SK-N-SH treated with all-trans-retinoic acid at 6 μM for 48 hours (cell line): ENCODE results near the gene KDM4B.

Experiments
- ATAC-seq: fragments of 200-7000 bp; cut with Tn5 transposase; 3 replicates; pipeline ENCODE4 v1.9.1; 2020; ENCODE audit warnings: mild to moderate bottlenecking, moderate library complexity
- ARNTL ChIP-seq: fragments of 450-650 bp; formaldehyde crosslinking; IDR thresholded peaks from 2 replicates; pipeline ENCODE4 v1.5.0; 2020; ENCODE audit warnings: low read depth, mild to moderate bottlenecking, moderate library complexity, borderline replicate concordance
- CREB5 ChIP-seq: fragments of 250-450 bp; sonication (Bioruptor Pico); IDR thresholded peaks from 2 replicates; pipeline ENCODE4 v1.5.1; 2020; ENCODE audit warnings: low read depth, mild to moderate bottlenecking, moderate library complexity
- CSDC2 ChIP-seq: fragments of 250-450 bp; sonication (Bioruptor Pico); IDR thresholded peaks from 2 replicates; pipeline ENCODE4 v1.5.0; 2020; ENCODE audit warnings: mild to moderate bottlenecking, moderate library complexity
- CSRNP3 ChIP-seq: fragments of 250-450 bp; sonication (Bioruptor Pico); IDR thresholded peaks from 2 replicates; pipeline ENCODE4 v1.5.1; 2021; ENCODE audit warnings: mild to moderate bottlenecking, moderate library complexity
- ESRRG ChIP-seq: fragments of 250-450 bp; sonication (Bioruptor Pico); IDR thresholded peaks from 2 replicates; pipeline ENCODE4 v1.6.1; 2021; ENCODE audit warnings: mild to moderate bottlenecking
- GLIS3 ChIP-seq: fragments of 250-450 bp; sonication (Bioruptor Pico); IDR thresholded peaks from 2 replicates; pipeline ENCODE4 v1.5.0; 2020; ENCODE audit warnings: mild to moderate bottlenecking, moderate library complexity
- ISL1 ChIP-seq: fragments of 250-450 bp; sonication (Bioruptor Pico); IDR thresholded peaks from 2 replicates; pipeline ENCODE4 v2.1.2; 2022; ENCODE audit warnings: mild to moderate bottlenecking, moderate library complexity
- OSR1 ChIP-seq: fragments of 250-450 bp; sonication (Bioruptor Pico); IDR thresholded peaks from 2 replicates; pipeline ENCODE4 v1.8.0; 2022; ENCODE audit warnings: moderate library complexity, mild to moderate bottlenecking, inconsistent platforms
- PATZ1 ChIP-seq: fragments of 250-450 bp; sonication (Bioruptor Pico); IDR thresholded peaks from 2 replicates; pipeline ENCODE4 v1.8.0; 2020; ENCODE audit warnings: mild to moderate bottlenecking, moderate library complexity, borderline replicate concordance
- POU6F1 ChIP-seq: fragments of 250-450 bp; sonication (Bioruptor Pico); IDR thresholded peaks from 2 replicates; pipeline ENCODE4 v1.8.0; 2021; ENCODE audit warnings: low read depth, mild to moderate bottlenecking, moderate library complexity, borderline replicate concordance
- PPARA ChIP-seq: fragments of 250-450 bp; sonication (Bioruptor Pico); IDR thresholded peaks from 2 replicates; pipeline ENCODE4 v1.5.0; 2020; ENCODE audit warnings: mild to moderate bottlenecking, borderline replicate concordance
- RARB ChIP-seq: fragments of 250-450 bp; sonication (Bioruptor Pico); IDR thresholded peaks from 2 replicates; pipeline ENCODE4 v1.8.0; 2021; ENCODE audit warnings: mild to moderate bottlenecking, moderate library complexity
- SNAI2 ChIP-seq: fragments of 250-450 bp; sonication (Bioruptor Pico); IDR thresholded peaks from 2 replicates; pipeline ENCODE4 v1.5.0; 2020; ENCODE audit warnings: mild to moderate bottlenecking, moderate library complexity
- TCF4 ChIP-seq: fragments of 250-450 bp; sonication (Bioruptor Pico); IDR thresholded peaks from 2 replicates; pipeline ENCODE4 v1.8.0; 2021; ENCODE audit warnings: mild to moderate bottlenecking, moderate library complexity, borderline replicate concordance
- TOX ChIP-seq: fragments of 250-450 bp; sonication (Bioruptor Pico); IDR thresholded peaks from 2 replicates; pipeline ENCODE4 v1.8.0; 2021; ENCODE audit warnings: mild to moderate bottlenecking, moderate library complexity, borderline replicate concordance
- TSHZ2 ChIP-seq: fragments of 250-450 bp; sonication (Bioruptor Pico); IDR thresholded peaks from 2 replicates; pipeline ENCODE4 v1.5.0; 2020; ENCODE audit warnings: mild to moderate bottlenecking, moderate library complexity
- ZFP3 ChIP-seq: fragments of 250-450 bp; sonication (Bioruptor Pico); IDR thresholded peaks from 2 replicates; pipeline ENCODE4 v1.5.0; 2020; ENCODE audit warnings: mild to moderate bottlenecking, moderate library complexity
- ZFP30 ChIP-seq: fragments of 450-650 bp; formaldehyde crosslinking; IDR thresholded peaks from 2 replicates; pipeline ENCODE4 v1.5.0; 2022; ENCODE audit warnings: mild to moderate bottlenecking, moderate library complexity
- ZNF565 ChIP-seq: fragments of 450-650 bp; formaldehyde crosslinking; conservative IDR thresholded peaks from 2 replicates; pipeline ENCODE4 v1.5.0; 2020; ENCODE audit warnings: low read depth, mild to moderate bottlenecking, moderate library complexity
- ZNF70 ChIP-seq: fragments of 450-650 bp; formaldehyde crosslinking; IDR thresholded peaks from 2 replicates; pipeline ENCODE4 v1.5.0; 2020; ENCODE audit warnings: mild to moderate bottlenecking, moderate library complexity
- ZNF8 ChIP-seq: fragments of 450-650 bp; formaldehyde crosslinking; IDR thresholded peaks from 2 replicates; pipeline ENCODE4 v1.5.0; 2020; ENCODE audit warnings: mild to moderate bottlenecking, moderate library complexity

The KDM4B gene

GRCh38 chr19:5093297-5093928 is 124.5 kb downstream of the KDM4B start:
- TF ChIP-seq RARB (CRISPR knock-in tag) = no peak
- TF ChIP-seq ARNTL (CRISPR knock-in tag) = no peak
- TF ChIP-seq PATZ1 (CRISPR knock-in tag) = no peak
- no peak for TF ChIP-seq CSRNP3 (CRISPR knock-in tag)
- no peak for TF ChIP-seq PPARA (CRISPR knock-in tag)
- TF ChIP-seq ISL1 (CRISPR knock-in tag) = no peak
- TF ChIP-seq TSHZ2 (CRISPR knock-in tag) = no peak
- no peak for ATAC-seq

- ATAC-seq = no peak
- TF ChIP-seq CSRNP3 (CRISPR knock-in tag) (no peak), TOX (no peak), CREB5 (CRISPR knock-in tag) (no peak), TCF4 (no peak), RARB (CRISPR knock-in tag) (no peak), SNAI2 (CRISPR knock-in tag) (no peak), PPARA (CRISPR knock-in tag) (no peak)
Observed at GRCh38 chr19:5093948-5094718, 125.2 kb downstream of the KDM4B start.

GRCh38 chr19:5094768-5095567 is 126.1 kb downstream of the KDM4B start:
- TF ChIP-seq OSR1 (CRISPR knock-in tag) = no peak
- TF ChIP-seq ARNTL (CRISPR knock-in tag) = no peak
- TF ChIP-seq SNAI2 (CRISPR knock-in tag) = no peak
- TF ChIP-seq ZFP30 = no peak
- no peak for TF ChIP-seq TCF4
- TF ChIP-seq, all 23 proteins: peak for 0
- peak; percentile 13; the same call in 1 of the 3 replicates for ATAC-seq

- ATAC-seq = no peak; the same call in 2 of the 3 replicates
- TF ChIP-seq CSDC2 (CRISPR knock-in tag) = no peak
- TF ChIP-seq ISL1 (CRISPR knock-in tag) = no peak
- TF ChIP-seq ZNF70 (CRISPR knock-in tag) = no peak
- no peak for TF ChIP-seq PPARA (CRISPR knock-in tag)
- no peak for TF ChIP-seq ESRRG (CRISPR knock-in tag)
- TF ChIP-seq ZFP30 = no peak
- TF ChIP-seq ZNF8 (CRISPR knock-in tag) = no peak
- no peak for TF ChIP-seq OSR1 (CRISPR knock-in tag)
- no peak for TF ChIP-seq RARB (CRISPR knock-in tag)
- no peak for TF ChIP-seq SNAI2 (CRISPR knock-in tag)
- no peak for TF ChIP-seq TCF4
- no peak for TF ChIP-seq CSRNP3 (CRISPR knock-in tag)
- TF ChIP-seq ZNF565 (CRISPR knock-in tag) = no peak
- TF ChIP-seq GLIS3 (CRISPR knock-in tag) = no peak
- TF ChIP-seq POU6F1 = no peak
- no peak for TF ChIP-seq ZFP3 (CRISPR knock-in tag)
Observed at GRCh38 chr19:5095568-5095850, 126.6 kb downstream of the KDM4B start.
